DMS114 treated with DMSO at 0.1 percent for 48 hours (cell line): ENCODE results near the gene PTPRJ.
"Not testable (repeated sequence)": the region's sequence is repeated elsewhere in the genome, so short reads cannot be mapped to it uniquely, and the experiment has no call there.

Source experiments
- DNase-seq: peaks from one replicate; lab custom pipeline; 2025; ENCODE audit not compliant: unreplicated experiment; lab: John Stamatoyannopoulos, UW

Gene PTPRJ

GRCh38 chr11:48111891-48112290 lies 131.5 kb downstream of the PTPRJ start:
- DNase-seq: no peak

- DNase-seq: no peak
Measured at GRCh38 chr11:48114740-48115139, 134.4 kb downstream of the PTPRJ start.

GRCh38 chr11:48116437-48117228 lies 136.3 kb downstream of the PTPRJ start:
- no peak for DNase-seq

GRCh38 chr11:48122246-48122645 lies 141.9 kb downstream of the PTPRJ start:
- no peak for DNase-seq

- no peak for DNase-seq
Measured at GRCh38 chr11:48122656-48123055, 142.3 kb downstream of the PTPRJ start.

- no peak for DNase-seq
Measured at GRCh38 chr11:48123254-48123875, 143.0 kb downstream of the PTPRJ start.

- no peak for DNase-seq
Measured at GRCh38 chr11:48123934-48124755, 143.8 kb downstream of the PTPRJ start.

- DNase-seq: no peak
Measured at GRCh38 chr11:48124880-48125279, 144.5 kb downstream of the PTPRJ start.

GRCh38 chr11:48125866-48126265 lies 145.5 kb downstream of the PTPRJ start:
- DNase-seq: no peak

GRCh38 chr11:48127521-48128183 lies 147.3 kb downstream of the PTPRJ start:
- no peak for DNase-seq

- no peak for DNase-seq
Measured at GRCh38 chr11:48129697-48130395, 149.5 kb downstream of the PTPRJ start.

- no peak for DNase-seq
Measured at GRCh38 chr11:48134221-48134922, 154.0 kb downstream of the PTPRJ start.

- DNase-seq: no peak
Measured at GRCh38 chr11:48138222-48138621, 157.9 kb downstream of the PTPRJ start.

- DNase-seq: not testable (repeated sequence)
Measured at GRCh38 chr11:48139896-48140295, 159.5 kb downstream of the PTPRJ start.

- DNase-seq: no peak
Measured at GRCh38 chr11:48141475-48142122, 161.2 kb downstream of the PTPRJ start.

- no peak for DNase-seq
Measured at GRCh38 chr11:48142889-48143288, 162.5 kb downstream of the PTPRJ start.

GRCh38 chr11:48148749-48149148 lies 168.4 kb downstream of the PTPRJ start:
- no peak for DNase-seq

- DNase-seq: no peak
Measured at GRCh38 chr11:48150213-48150612, 169.9 kb downstream of the PTPRJ start.

- DNase-seq: no peak
Measured at GRCh38 chr11:48154151-48154550, 173.8 kb downstream of the PTPRJ start.
